RCC 7860 (cell line): ENCODE data around the gene CLGN.
"Not testable (repeated sequence)": the region's sequence is repeated elsewhere in the genome, so short reads cannot be mapped to it uniquely, and the experiment has no call there.

Source experiments
- DNase-seq: peaks from one replicate; pipeline ENCODE4 v3.0.0-alpha.2; 2015; ENCODE audit warnings: low spot score
- FAIRE-seq: peaks from 2 replicates; lab custom pipeline; 2012; peaks lifted over from hg19 to GRCh38; lab: Jason Lieb, UNC

Gene CLGN, protein sequence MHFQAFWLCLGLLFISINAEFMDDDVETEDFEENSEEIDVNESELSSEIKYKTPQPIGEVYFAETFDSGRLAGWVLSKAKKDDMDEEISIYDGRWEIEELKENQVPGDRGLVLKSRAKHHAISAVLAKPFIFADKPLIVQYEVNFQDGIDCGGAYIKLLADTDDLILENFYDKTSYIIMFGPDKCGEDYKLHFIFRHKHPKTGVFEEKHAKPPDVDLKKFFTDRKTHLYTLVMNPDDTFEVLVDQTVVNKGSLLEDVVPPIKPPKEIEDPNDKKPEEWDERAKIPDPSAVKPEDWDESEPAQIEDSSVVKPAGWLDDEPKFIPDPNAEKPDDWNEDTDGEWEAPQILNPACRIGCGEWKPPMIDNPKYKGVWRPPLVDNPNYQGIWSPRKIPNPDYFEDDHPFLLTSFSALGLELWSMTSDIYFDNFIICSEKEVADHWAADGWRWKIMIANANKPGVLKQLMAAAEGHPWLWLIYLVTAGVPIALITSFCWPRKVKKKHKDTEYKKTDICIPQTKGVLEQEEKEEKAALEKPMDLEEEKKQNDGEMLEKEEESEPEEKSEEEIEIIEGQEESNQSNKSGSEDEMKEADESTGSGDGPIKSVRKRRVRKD

DNA sequence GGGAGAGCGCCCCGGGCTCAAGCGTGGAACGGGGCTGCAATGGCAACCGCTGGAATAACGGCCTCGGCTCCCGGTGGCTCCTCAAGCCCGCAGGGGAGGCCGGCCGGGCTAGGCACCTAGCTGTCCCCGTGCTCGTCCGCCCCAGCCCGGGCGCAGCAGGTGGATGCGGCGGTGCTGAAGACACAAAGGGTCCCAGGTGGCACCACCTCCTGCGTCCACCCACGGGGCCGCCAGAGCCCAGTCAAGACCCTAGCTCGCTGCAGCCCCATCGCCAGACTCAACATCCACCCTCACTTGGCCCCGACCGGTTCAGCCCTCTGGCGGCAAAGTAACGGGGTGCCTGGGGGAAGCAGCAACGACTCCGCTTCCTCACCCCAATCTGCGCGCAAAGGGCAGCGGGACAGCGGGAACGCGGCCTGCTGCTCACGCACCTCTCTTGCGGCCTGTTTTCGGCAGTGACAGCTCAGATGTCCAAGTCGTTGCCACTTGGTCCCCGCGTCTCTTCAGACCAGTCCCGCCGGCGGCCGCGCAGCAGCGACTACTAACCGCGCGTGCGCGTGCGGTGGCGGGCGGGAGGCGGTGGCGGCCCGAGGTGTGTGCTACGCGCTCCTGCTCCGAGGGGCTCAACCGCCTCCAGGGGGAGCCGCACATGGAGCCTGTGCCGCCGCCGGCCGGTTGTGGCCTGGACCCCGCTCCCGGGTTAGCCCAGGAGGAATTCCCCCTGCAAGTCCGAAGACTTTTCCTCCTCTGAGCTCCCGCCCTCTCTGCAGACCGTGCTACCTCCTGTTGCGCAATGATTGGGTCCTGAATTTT, at the start of gene CLGN:
Gene CLGN (minus strand): TSS at position 543 of the 813 bp plus-strand sequence. CDS start 14,570 bp downstream, outside the sequence.
- DNase-seq (no peak), FAIRE-seq (no peak)

DNA sequence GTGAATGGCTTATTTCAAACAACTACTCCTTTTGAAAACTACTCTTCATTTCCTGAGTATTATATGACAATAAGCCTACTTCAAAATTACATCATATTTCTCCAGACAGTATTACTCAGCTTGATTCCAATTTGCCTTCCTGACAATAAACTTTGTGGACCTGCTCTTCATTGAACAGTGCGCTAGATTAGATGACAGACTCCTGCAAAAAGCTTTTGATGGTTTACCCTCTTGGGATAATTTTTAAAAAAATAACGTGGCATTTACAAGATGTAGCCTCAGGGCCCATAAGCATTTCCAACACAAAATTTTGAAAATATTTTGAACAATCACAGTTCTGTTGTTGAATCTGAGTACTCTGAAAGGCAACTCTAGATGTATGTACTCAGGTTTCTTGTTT, 44.7 kb upstream of the CLGN start:
- DNase-seq (no peak), FAIRE-seq (no peak)

DNA sequence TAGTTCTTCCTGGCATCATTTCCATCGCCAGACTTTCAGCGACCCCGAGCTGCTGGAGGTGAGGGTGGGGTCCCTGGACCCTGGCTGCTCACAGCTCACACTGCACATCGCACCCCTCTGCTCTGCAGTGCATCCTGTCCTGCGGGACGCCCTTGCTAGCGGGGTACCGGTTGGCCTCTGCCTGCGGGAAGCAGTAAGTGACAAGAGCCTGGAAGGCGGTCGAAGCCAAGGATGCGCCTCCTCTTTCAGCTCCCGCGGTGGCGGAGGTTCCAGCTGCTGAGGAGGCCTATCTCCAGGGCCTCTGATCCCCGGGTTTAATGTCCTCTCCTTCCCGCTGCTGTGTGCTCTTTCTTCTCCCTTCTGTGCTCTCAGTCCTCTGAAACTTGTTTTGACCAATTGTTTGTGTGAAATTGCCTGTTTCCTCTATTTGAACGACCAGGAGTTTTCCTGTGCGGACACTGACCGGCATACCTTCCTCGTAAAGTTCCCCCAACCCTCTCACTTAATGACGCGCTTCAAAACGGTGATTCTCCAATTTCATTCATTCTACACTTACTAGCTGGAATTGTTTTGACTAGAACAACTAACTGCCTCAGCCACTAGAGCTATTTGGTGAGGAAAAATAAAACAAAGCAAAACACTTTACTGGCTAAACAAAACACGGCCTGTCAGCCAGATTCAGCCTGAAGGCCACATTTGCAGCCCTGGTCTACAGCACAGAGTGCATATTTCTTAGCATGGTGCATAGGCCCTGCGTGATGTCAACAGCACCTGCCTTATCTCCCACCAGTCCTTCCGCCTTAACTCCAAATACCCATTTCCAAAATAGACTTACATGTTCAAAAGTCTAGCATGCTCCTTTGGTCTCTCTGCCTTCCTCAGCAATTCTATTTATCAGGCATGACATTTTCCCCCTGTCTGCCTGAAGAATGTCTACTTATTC, 42.6 kb upstream of the CLGN start:
- FAIRE-seq (no peak), DNase-seq (no peak)

DNA sequence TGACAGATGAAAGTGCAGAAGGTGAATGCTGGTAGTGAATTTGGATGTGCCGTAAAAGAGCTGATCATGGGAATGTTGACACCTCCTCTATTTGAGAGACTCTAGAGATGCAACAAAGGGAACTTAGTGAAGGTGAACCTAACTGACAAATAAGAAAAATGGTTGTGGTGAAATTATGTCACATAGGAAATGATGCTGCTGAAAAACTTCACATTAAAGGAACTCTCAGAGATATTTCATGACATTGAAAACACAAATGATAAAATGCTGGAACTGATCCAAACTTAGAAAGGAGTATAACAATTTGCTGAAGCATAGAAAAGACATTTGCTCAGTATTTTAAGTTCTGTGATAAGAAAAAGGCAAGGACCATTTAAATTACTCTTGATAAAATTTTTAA, 38.7 kb upstream of the CLGN start:
- no peak for DNase-seq
- FAIRE-seq = no peak

DNA sequence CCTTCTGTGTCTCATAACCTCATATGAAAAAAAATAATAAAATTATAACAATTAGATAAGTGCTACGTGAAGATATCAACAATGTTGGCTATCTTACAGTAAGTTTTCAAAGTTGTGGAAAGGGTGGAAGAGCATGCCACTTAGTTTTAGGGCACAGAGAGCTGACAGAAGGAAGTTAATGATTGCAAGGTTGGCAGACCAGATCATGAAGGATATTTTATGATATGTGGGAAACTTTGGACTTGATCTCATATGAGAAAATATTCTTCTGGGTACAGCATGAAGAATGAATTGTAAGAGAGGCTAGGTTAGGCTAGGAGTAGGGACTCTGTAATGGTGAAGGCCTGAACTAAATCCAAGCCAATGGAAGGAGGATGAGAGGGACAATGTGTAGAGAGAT, 36.2 kb upstream of the CLGN start:
- FAIRE-seq (no peak), DNase-seq (no peak)

DNA sequence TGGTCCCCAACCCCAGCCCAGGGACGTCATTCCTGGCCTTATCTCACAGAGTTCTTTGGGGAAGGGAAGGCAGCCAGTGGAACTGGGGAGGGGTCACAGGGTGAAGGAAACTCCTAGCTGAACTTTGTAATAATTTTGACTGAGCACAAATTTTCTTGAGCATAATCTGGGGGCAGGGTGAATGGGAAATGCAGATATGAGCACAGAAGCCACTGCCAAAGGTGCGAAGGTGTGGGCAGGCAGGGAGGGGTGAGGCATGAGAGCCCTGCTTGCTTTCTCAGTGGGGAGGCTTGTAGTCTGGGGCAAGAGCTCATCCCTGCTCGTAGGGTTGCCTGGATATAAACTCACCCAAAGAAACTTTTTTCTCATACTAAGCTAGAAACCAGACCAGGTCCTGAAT, 35.7 kb upstream of the CLGN start:
- FAIRE-seq = no peak
- DNase-seq = no peak

DNA sequence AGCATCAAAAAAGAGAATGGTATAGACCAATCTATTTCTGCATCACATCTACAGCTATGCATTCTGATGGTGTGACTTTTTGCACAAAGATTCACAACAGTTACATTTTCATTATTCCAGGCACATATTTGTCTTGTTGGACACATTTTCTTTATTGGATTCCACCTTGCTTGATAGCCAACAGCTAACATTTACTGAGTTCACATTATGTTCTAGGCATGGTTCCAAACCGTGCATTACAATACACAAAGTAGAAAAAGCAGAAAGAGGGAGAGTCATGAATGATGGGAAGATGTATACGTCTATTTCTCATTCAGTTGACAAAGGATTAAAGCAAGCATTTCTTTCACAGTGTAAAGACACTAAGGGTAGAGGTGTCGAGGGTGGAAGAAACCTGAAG, 22.9 kb upstream of the CLGN start:
- DNase-seq (no peak), FAIRE-seq (no peak)

DNA sequence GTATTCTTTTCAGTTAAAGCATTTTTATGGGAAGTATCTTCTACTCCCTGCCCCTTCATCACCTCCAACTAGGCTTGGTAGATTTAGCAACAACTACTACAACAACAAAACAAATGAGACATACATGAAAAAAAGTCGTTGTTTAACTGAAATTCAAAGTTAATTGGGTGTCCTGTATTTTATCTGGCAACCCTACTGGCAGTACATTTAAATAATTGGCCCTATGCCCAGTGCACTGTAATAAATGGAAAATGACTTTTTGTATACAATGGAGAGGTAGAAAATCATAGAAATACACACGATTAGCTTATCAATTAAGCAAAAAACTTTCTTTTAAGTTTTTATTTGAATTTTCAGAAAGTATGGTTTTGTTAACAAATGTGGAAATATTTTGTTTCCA, 21.4 kb upstream of the CLGN start:
- FAIRE-seq (no peak), DNase-seq (no peak)

DNA sequence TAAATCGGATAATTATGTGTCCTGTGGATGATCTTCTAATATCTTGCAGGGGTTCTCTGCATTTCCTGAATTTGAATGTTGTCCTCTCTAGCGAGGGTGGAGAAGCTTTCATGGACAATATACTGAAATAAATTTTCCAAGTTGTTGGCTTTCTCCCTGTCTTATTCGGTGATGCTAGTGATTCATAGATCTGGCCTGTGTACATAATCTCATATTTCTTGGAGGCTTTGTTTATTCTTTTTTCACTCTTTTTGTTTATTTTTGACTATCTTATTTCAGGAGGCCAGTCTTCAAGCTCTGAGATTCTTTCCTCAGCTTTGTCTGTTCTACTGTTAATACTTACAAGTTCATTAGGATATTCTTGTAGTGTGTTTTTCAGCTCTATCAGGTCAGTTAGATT, 20.7 kb upstream of the CLGN start:
- FAIRE-seq = no peak
- no peak for DNase-seq

DNA sequence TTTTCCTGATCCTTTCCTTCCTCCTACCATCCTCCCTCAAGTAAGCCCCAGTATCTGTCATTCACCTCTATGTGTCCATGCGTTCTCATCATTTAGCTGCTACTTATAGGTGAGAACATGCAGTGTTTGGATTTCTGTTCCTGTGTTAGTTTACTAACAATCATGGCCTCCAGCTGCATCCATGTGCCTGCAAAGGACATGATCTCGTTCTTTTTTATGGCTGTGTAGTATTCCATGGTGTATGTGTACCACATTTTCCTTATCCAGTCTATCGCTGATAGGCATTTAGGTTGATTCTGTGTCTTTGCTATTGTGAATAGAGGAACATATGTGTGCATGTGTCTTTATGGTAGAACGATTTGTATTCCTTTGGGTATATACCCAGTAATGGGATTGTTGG, 16.9 kb upstream of the CLGN start:
- not testable (repeated sequence) for FAIRE-seq, DNase-seq

DNA sequence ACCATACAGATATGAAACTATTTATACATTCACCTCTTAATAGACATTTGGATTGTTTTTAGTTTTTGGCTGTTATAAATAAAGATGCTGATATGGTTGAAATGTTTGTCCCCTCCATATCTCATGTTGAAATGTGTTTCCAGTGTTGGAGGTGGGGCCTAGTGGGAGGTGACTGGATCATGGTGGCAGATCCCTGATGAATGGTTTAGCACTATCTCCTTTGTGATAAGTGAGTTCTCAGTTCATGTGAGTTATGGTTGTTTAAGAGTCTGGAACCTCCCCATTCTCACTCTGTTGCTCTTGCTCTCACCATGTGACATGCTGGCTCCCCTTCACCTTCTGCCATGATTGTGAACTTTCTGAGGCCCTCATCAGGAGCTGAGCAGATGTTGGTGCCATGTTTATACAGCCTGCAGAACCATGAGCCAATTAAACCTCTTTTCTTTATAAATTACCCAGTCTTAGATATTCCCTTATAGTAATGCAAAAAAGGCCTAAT, 12.2 kb upstream of the CLGN start:
- DNase-seq (no peak), FAIRE-seq (no peak)

DNA sequence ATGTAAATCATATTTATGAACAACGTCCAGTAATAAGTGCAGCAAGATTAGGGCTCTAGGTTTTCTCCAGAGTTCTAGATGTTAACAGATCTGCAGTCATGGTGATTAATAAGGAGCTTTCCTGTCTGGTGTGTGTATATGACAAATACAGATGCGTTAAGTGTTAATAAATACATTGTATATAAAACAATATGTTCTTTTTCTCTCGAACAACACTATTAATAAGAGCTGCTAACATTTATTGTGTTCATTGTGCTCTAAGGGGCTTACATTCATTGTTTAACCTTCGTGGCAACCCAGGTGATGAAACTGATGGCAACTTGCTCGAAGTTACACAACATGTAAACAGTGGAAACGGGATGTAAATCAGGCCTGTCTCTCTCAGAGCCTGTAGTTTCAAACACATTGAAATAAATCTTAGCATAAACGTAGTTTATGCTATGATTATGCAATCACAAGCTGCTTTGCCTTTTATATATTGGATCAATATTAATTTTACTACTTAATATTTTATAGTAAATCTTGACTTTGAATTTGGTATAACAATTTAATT, 547 bp upstream of the CLGN start:
- DNase-seq (no peak), FAIRE-seq (no peak)

DNA sequence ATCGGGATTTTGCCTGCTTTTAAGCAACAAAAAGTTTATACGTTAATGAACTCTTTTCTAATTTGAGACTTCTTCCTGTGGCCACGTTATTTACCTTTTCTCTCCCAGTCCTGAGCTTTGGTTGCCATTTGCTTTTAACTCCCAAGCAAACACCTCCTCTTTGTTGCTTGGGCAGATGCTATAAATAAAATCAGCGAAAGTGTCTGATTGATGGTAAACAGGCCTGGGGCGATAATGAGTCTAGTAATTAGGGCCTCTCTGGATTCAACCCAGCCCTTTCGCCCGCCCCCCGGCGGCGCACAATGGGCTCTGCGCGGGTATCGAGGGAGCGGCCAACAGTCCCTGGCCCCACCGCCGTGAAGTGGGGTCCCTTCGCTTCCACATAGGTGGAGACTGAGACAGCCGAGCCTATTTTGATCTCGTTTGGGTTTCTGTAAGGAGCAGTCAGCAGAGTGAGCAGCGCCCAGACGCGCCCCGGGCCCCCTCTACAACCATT, 790 bp downstream of the CLGN start:
- no peak for FAIRE-seq
- no peak for DNase-seq

DNA sequence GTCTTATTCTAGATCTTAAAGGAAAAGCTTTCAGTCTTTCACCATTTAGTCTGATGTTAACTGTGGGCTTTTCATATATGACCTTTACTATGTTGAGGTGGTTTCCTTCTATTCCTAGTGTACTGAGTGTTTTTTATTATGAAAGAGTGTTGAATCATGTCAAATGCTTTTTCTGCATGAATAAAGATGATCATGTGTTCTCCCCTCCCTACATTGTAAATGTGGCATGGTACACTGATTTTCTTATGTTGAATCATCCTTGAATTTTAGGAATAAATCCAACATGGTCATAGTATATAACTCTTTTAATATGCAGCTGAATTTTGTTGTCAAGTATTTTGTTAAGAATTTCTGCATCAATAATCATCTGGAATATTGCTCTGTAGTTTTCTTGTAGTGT, 4.3 kb downstream of the CLGN start:
- no peak for FAIRE-seq
- no peak for DNase-seq

DNA sequence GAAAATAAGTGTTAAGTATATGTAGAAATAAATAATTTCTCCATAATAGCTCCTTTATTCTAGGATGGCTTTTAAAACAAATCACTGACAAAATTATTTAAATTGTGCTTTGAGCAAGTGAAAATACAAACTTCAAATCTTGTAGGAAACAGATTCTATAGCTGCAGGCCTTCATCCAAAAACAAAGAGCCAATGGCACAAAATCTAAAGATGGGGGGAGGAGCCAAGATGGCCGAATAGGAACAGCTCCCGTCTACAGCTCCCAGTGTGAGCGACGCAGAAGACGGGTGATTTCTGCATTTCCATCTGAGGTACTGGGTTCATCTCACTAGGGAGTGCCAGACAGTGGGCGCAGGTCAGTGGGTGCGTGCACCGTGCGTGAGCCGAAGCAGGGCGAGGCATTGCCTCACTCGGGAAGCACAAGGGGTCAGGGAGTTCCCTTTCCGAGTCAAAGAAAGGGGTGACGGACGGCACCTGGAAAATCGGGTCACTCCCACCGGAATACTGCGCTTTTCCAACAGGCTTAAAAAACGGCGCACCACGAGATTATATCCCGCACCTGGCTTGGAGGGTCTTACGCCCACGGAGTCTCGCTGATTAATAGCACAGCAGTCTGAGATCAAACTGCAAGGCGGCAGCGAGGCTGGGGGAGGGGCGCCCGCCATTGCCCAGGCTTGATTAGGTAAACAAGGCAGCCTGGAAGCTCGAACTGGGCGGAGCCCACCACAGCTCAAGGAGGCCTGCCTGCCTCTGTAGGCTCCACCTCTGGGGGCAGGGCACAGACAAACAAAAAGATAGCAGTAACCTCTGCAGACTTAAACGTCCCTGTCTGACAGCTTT, 14.1 kb downstream of the CLGN start:
- DNase-seq, FAIRE-seq: not testable (repeated sequence)

DNA sequence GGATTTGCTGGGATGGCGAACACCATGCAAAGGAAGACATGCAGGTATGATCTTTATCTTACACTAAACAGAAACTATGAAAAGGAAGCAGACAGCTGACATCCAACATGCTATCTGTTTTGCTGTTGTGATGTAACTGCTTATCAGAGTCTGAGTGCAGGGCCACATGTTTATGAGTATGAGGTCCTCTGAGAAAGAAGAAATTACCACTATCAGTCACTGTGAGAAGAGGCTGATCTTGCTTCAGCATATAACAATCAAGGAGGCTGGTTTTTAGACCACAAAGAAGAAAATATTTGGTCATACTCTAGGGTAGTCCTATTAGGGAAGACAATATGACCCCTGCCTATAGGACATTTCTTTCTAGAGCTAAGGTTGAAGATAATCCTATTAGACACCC, 18.5 kb downstream of the CLGN start:
- FAIRE-seq = no peak

DNA sequence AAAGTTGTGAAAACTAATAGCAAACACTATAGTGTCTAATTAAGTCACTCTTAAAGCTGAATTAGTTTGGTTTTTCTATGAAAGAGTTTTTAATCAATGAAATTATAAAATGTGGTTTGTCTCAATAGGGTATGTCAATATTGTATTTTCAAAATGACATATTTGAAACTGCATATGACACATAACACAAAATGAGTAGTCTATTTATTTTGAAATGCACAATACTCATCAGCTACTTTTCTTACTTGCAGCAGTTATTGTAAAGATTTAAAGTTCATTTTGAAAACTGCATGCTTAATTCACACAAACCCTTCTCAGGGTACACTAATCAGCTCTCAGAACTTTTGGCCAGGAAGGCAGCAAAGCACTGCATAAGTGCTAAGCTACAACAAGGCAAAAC, 21.2 kb downstream of the CLGN start:
- DNase-seq = no peak
- no peak for FAIRE-seq

More for the DNA sequence above, 18.5 kb downstream of the CLGN start:
- DNase-seq = no peak

DNA sequence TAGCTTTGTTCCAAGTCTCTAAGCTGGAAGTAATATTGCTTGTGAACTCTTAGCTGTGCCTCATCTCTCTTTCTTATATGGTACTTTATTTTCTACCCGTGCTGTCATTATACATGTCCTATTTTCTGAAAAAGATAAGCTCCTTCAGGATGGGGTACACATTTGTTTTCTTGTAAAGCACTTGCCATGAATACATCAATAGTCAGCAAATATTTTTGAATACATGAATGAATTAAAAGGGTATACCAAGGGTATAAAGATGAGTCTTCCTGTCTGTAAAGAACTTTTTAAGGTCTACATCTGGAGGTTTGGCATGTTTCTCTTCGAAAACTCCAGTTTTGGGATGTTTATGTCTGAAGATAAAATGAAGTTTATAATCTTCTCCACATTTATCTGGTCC, 27.3 kb downstream of the CLGN start:
- no peak for FAIRE-seq
- no peak for DNase-seq

DNA sequence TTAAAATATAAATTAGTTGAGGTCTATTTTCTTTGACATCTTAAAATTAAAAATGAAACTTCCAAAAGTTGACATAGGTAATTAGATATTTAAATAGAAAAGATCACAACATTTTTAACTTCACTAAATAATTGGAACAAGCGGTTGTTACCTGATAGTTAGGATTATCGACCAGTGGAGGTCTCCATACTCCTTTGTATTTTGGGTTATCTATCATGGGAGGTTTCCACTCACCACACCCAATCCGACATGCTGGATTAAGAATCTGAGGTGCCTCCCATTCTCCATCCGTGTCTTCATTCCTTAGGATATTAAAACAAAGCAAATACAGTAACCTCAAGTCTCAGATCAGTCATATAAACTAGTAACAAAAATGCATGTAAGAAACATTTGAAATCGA, 31.8 kb downstream of the CLGN start:
- DNase-seq = no peak
- FAIRE-seq = no peak
